ENCODE measurements around the gene IDH3B.

Gene IDH3B

DNA sequence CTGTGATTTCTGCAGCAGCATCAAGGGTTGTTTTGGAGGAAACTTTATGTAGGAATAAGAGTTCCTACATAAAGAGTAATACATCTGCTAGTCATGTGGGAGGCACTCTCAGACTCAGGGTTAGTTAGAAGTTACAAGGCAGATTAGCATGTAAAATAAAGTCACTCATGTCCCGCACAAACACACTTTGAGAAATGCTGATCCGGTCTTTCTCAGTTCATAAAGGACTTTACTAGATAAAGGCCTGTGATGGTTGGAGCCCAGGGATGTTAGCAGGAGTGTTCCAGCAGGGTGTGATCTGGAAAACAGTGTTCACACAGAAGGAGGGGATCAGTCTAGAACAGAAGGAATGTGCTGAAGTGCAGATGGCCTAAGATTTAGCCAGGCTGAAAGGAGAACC lies 44.7 kb downstream of the IDH3B start:
- H3K4me3 Mint-ChIP-seq, result no peak overlapping the region
- no peaks in the 10 kb centered on the region for H3K4me1 Mint-ChIP-seq
- H3K27ac Mint-ChIP-seq, result no peak overlapping the region
- H3K36me3 Mint-ChIP-seq, result no peaks in the 10 kb centered on the region
- H3K9me3 Mint-ChIP-seq, result peaks cover 9% of the 10 kb centered on the region
- H3K27me3 Mint-ChIP-seq, result peaks cover 19% of the 10 kb centered on the region

DNA sequence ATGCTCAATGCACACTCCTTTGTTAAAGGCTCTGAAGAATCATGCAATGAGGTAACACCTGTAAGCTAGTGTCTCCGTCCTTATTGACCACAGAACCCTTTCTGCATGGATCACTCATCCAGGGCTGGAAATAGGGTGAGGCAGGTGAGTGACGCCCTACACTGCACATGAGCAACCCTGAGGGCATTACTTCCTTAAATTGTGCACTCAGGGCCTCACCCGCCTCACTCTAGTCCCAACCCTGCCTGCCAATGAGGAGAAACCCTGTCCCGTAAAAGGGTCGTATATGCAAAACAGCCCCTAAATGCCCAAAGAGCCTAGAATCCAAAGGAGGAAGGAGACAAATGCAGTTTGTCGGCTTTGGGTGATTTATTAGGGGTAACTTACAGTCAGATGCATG lies 45.2 kb downstream of the IDH3B start:
- Mint-ChIP-seq H3K4me1 (no peaks in the 10 kb centered on the region), H3K27me3 (peaks cover 19% of the 10 kb centered on the region), H3K36me3 (no peaks in the 10 kb centered on the region), H3K27ac (no peak overlapping the region), H3K9me3 (peaks cover 9% of the 10 kb centered on the region), H3K4me3 (no peak overlapping the region)

DNA sequence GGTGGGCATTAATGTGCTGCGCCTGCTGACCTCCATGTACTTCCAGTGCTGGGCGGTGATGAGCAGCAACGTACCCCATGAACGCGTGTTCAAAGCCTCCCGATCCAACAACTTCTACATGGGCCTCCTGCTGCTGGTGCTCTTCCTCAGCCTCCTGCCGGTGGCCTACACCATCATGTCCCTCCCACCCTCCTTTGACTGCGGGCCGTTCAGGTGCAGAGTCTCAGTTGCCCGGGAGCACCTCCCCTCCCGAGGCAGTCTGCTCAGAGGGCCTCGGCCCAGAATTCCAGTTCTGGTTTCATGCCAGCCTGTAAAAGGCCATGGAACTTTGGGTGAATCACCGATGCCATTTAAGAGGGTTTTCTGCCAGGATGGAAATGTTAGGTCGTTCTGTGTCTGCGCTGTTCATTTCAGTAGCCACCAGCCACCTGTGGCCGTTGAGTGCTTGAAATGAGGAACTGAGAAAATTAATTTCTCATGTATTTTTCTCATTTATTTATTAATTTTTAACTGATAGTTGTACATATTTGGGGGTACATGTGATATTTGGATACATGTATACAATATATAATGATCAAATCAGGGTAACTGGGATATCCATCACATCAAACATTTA lies 46.8 kb downstream of the IDH3B start:
- no peak overlapping the region for H3K27ac Mint-ChIP-seq
- H3K9me3 Mint-ChIP-seq, result peaks cover 9% of the 10 kb centered on the region
- no peak overlapping the region for H3K4me3 Mint-ChIP-seq
- H3K36me3 Mint-ChIP-seq, result no peaks in the 10 kb centered on the region
- H3K27me3 Mint-ChIP-seq, result peaks cover 19% of the 10 kb centered on the region
- no peaks in the 10 kb centered on the region for H3K4me1 Mint-ChIP-seq

DNA sequence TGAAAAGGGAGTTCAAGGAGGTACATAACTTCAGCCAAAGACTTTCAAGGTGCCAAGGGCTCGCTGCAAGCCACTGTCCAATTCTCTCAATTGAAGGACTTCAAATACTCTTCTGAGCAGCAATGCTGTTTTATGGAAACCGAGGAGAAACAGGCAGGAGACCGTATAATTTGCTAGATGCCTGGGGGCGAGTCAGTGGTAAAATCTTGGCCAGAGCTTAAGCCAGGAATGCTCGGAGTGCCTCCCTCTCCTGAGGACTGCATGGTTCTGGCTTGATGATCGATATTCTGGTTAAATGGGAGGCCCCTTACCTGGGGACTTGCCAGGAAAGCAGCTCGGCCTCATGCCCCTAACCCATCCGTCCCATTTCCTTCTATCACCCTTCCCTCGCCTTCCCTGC lies 47.4 kb downstream of the IDH3B start:
- Mint-ChIP-seq H3K4me1 (no peaks in the 10 kb centered on the region), H3K27me3 (peaks cover 17% of the 10 kb centered on the region), H3K9me3 (peaks cover 9% of the 10 kb centered on the region), H3K36me3 (no peaks in the 10 kb centered on the region), H3K27ac (no peak overlapping the region), H3K4me3 (no peak overlapping the region)

DNA sequence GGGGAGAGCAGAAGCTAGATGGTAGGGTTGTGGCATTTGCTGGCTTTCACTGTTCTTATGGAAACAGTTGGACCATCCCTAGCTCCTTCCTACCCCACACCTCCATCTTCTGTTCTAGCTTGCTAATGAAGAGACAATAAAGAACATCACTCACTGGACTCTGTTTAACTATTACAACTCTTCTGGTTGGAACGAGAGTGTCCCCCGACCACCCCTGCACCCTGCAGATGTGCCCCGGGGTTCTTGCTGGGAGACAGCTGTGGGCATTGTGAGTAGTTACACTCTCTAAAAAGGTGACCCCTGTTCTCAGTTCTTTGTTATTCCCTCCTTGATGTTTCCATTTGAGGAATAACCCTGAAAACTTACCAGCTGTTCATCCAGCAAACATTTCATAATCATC lies 51.9 kb downstream of the IDH3B start:
- no peaks in the 10 kb centered on the region for H3K4me1 Mint-ChIP-seq
- H3K27ac Mint-ChIP-seq, result no peak overlapping the region
- H3K4me3 Mint-ChIP-seq, result no peak overlapping the region
- peaks cover 4% of the 10 kb centered on the region for H3K9me3 Mint-ChIP-seq
- peaks cover 17% of the 10 kb centered on the region for H3K27me3 Mint-ChIP-seq
- H3K36me3 Mint-ChIP-seq, result peaks cover 1% of the 10 kb centered on the region

DNA sequence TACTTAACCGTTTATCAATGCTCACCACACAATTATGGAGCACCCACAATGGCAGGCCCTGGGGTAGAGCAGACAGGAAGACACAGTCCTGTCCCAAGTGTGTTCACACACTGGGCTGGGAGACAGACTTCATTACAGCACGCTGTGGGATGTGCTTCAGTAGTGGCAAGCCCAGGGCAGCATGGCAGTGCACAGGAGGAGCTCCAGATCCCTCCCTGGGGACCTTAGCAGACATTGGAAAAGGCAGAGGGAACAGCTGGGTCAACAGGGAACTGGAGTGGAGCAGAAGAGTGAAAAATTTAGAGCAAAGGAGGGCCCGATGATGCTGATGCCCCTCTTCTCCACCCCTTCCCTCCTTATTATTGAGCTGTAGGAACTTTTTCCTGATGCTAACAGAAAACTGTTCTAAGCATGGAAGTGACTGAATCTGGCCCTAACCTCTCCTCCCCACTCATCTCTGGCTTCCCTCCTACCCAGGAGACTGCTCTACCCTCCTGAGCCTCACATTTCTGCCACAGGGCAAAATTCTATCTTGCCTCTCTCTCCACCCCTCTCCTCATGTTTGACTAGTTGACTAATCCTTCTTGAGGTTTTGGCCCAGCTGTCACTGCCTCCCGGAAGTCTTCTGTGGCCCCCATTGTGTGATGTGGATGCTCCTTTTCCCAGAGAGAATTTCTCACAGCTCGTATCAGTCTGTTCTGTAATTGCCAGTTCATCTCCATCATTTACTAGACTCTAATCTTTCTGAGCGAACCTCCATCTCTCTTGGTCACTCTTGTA lies 52.9 kb downstream of the IDH3B start:
- no peak overlapping the region for H3K27ac Mint-ChIP-seq
- H3K27me3 Mint-ChIP-seq, result peaks cover 15% of the 10 kb centered on the region
- no peak overlapping the region for H3K4me3 Mint-ChIP-seq
- peaks cover 6% of the 10 kb centered on the region for H3K9me3 Mint-ChIP-seq
- no peaks in the 10 kb centered on the region for H3K4me1 Mint-ChIP-seq
- H3K36me3 Mint-ChIP-seq, result peaks cover 1% of the 10 kb centered on the region

DNA sequence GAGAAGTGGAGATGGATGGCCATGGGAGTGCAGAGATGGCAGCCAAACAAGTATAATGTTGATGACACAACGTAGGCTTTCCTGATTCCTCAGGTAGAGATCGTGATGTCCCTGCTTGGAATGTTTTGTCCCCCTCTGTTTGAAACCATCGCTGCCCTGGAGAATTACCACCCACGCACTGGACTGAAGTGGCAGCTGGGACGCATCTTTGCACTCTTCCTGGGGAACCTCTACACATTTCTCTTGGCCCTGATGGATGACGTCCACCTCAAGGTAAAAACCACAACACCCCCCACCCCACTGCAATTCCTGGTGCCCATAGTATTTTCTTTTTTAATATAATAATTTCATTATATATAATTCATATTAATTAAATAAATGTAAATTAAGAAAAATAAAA lies 53.7 kb downstream of the IDH3B start:
- peaks cover 1% of the 10 kb centered on the region for H3K36me3 Mint-ChIP-seq
- peaks cover 6% of the 10 kb centered on the region for H3K9me3 Mint-ChIP-seq
- H3K27me3 Mint-ChIP-seq, result peaks cover 13% of the 10 kb centered on the region
- no peak overlapping the region for H3K27ac Mint-ChIP-seq
- H3K4me1 Mint-ChIP-seq, result no peaks in the 10 kb centered on the region
- no peak overlapping the region for H3K4me3 Mint-ChIP-seq

All from activated naive CD4-positive, alpha-beta T cell treated with anti-CD3 and anti-CD28 coated beads, Interleukin-2, amount 50 U/mL, for 24 hours (primary cell).